Measurements from ENCODE around the gene SEMA4C. TPM values are rescaled to one million over a fixed set of nuclear protein-coding genes. Genes with fewer than 3 reads are reported as not detected.

The SEMA4C gene
- total and polyA plus RNA-seq, 2 of the 4 experiments (the other 2 are of a cell fraction) = 15.8 to 24.3 TPM

- no peak overlapping the region for H2BK5ac ChIP-seq (ENCODE audit: low read depth, low read length, poor library complexity, severe bottlenecking)
- H4K5ac ChIP-seq (ENCODE audit: low read depth, low read length) = no peak overlapping the region
- H3K9me1 ChIP-seq (ENCODE audit: insufficient read depth, low read length) = peaks cover 11% of the 10 kb centered on the region; the same call in 1 of the 2 replicates
- no peak overlapping the region for H2BK15ac ChIP-seq (ENCODE audit: low read depth, low read length)
- peaks cover 2 to 5% of the 10 kb centered on the region in 2 experiments; a peak in 2 of 4 replicates for H3K79me1 ChIP-seq (ENCODE audit: low read depth in 1 of 2, low read length in 2 of 2)
- peaks cover 29% of the 10 kb centered on the region for H3K36me3 ChIP-seq (ENCODE audit: control insufficient read depth, insufficient read depth, low read length)
- no peak overlapping the region for H2AFZ ChIP-seq (replicated peaks; ENCODE audit: low read length, poor library complexity)
- no peak overlapping the region for H3K14ac ChIP-seq (replicated peaks; ENCODE audit: low read depth, low read length)
- no peaks in the 10 kb centered on the region for H4K20me1 ChIP-seq (ENCODE audit: insufficient read depth, low read length)
- dilution Hi-C loops (cut with HindIII; ENCODE audit: low sequenced_read_pairs, unreplicated experiment) = no loop called here
- no peak overlapping the region for H3K4me2 ChIP-seq (ENCODE audit: low read depth, low read length)
- WGBS, 2 experiments (ENCODE audit: extremely low coverage in 2 of 2, insufficient read length in 1 of 2) = 63% methylated on average over 2 of the region's 5 CpGs; no CpG with 5 or more reads in 1 of the 2 experiments
- H3K56ac ChIP-seq (ENCODE audit: extremely low read depth, insufficient read depth, low read length) = no peak overlapping the region
- H3K4ac ChIP-seq (ENCODE audit: low read depth, low read length) = no peak overlapping the region
- intact Hi-C loops (cut with micrococcal nuclease) = no loop called here
- H3K23ac ChIP-seq (ENCODE audit: low read depth, low read length) = no peak overlapping the region
- H4K8ac ChIP-seq (ENCODE audit: low read depth in 2 of 2, low read length in 2 of 2) = no peak overlapping the region
- H2BK20ac ChIP-seq (ENCODE audit: low read depth, low read length) = no peak overlapping the region
- H3K27me3 ChIP-seq (ENCODE audit: control insufficient read depth, insufficient read depth, low read length) = no peaks in the 10 kb centered on the region
- H3K9ac ChIP-seq (ENCODE audit: low read depth, low read length) = no peak overlapping the region
- POLR2A ChIA-PET (ENCODE audit: unreplicated experiment) = interaction anchor here (0.6 kb wide), 1 partner anchor 242 kb away, joined by 9 read pairs; no protein-coding TSS in a partner anchor
- CTCF ChIA-PET = no interaction called here
- H2BK120ac ChIP-seq (ENCODE audit: low read depth, low read length) = no peak overlapping the region; the same call in 1 of the 2 replicates
- no peaks in the 10 kb centered on the region for H3K9me3 ChIP-seq (ENCODE audit: control insufficient read depth, insufficient read depth, low read length)
- no peak overlapping the region for H3K18ac ChIP-seq (ENCODE audit: low read depth, low read length)
- H2AK5ac ChIP-seq (ENCODE audit: low read depth, low read length) = no peak overlapping the region
- TF ChIP-seq CHD1 (IDR thresholded peaks at IDR 0.05; ENCODE audit: low read depth, low read length) (no peak), RFX5 (IDR thresholded peaks at IDR 0.05; ENCODE audit: low read depth, low read length) (no peak), CEBPB (IDR thresholded peaks at IDR 0.05; ENCODE audit: low read depth, low read length) (no peak), RCOR1 (IDR thresholded peaks at IDR 0.05; ENCODE audit: insufficient replicate concordance, low read length) (no peak), POLR2A (IDR thresholded peaks at IDR 0.05; ENCODE audit: low read depth, low read length) (no peak)
- in situ Hi-C loops (cut with MboI; ENCODE audit: low sequenced_read_pairs) = no loop called here
- H2AK9ac ChIP-seq (replicated peaks; ENCODE audit: low read depth, low read length, poor library complexity) = no peak overlapping the region
- no TSS peak for BruUV-seq (replicated peaks)
- ATAC-seq (ENCODE audit: low read depth) (no peak), DNase-seq (no peak)
- H3K27ac ChIP-seq (ENCODE audit: insufficient read depth, low read length) = no peak overlapping the region
- no peak overlapping the region for H3K4me3 ChIP-seq (ENCODE audit: insufficient read depth, low read depth, low read length)
- H3K4me1 ChIP-seq (ENCODE audit: control insufficient read depth, insufficient read depth, low read length) = peaks cover 10% of the 10 kb centered on the region; the same call in 1 of the 2 replicates
- no peak overlapping the region for H4K91ac ChIP-seq (ENCODE audit: insufficient read depth, low read depth, low read length)
These were observed 39.8 kb downstream of the SEMA4C start for GRCh38 chr2:96830044-96830562.
